GM12875 (cell line): ENCODE data around the gene ZDHHC11.
"Not testable (repeated sequence)": the region's sequence is repeated elsewhere in the genome, so short reads cannot be mapped to it uniquely, and the experiment has no call there.

Experiments used
- H3K4me3 ChIP-seq: one replicate; pipeline ENCODE4 v1.5.1; 2011; ENCODE audit warnings: low read depth, low read length, control low read depth
- CTCF ChIP-seq: IDR thresholded peaks from 2 replicates; pipeline ENCODE4 v1.5.1; 2011; ENCODE audit warnings: low read depth, mild to moderate bottlenecking, control low read depth, inconsistent platforms, low read length, moderate library complexity, borderline replicate concordance; ENCODE audit not compliant: insufficient read depth

Gene ZDHHC11

GRCh38 chr5:756171-756570 lies 94.6 kb downstream of the ZDHHC11 start:
- no peak for TF ChIP-seq CTCF
- no peak overlapping the region for H3K4me3 ChIP-seq

GRCh38 chr5:754143-754632 lies 96.6 kb downstream of the ZDHHC11 start:
- not testable (repeated sequence) for H3K4me3 ChIP-seq

- not testable (repeated sequence) for H3K4me3 ChIP-seq
These were observed 97.1 kb downstream of the ZDHHC11 start for GRCh38 chr5:753567-754142.

- not testable (repeated sequence) for H3K4me3 ChIP-seq
These were observed 98.2 kb downstream of the ZDHHC11 start for GRCh38 chr5:752532-753115.

GRCh38 chr5:751992-752391 lies 98.8 kb downstream of the ZDHHC11 start:
- H3K4me3 ChIP-seq: not testable (repeated sequence)

GRCh38 chr5:751496-751895 lies 99.3 kb downstream of the ZDHHC11 start:
- H3K4me3 ChIP-seq: no peak overlapping the region
- TF ChIP-seq CTCF: no peak

- H3K4me3 ChIP-seq: not testable (repeated sequence)
These were observed 100.6 kb downstream of the ZDHHC11 start for GRCh38 chr5:750226-750625.

- no peak overlapping the region for H3K4me3 ChIP-seq
- TF ChIP-seq CTCF: no peak
These were observed 101.6 kb downstream of the ZDHHC11 start for GRCh38 chr5:749101-749670.

GRCh38 chr5:748011-748980 lies 102.5 kb downstream of the ZDHHC11 start:
- H3K4me3 ChIP-seq: not testable (repeated sequence)

- not testable (repeated sequence) for H3K4me3 ChIP-seq
These were observed 103.4 kb downstream of the ZDHHC11 start for GRCh38 chr5:747303-747844.
